Keratinocyte (primary cell): ENCODE measurements around the gene GSG1. TPM values are rescaled to one million over a fixed set of nuclear protein-coding genes. Genes with fewer than 3 reads are reported as not detected.
A peak's percentile ranks its signal among the peaks of the same experiment; 100 is the strongest.

Experiments used
- DNase-seq: peaks from one replicate; pipeline ENCODE4 v3.0.0-alpha.2; 2011; ENCODE audit warnings: low read depth, missing footprints, low spot score
- FAIRE-seq: peaks from 2 replicates; lab custom pipeline; 2011; peaks lifted over from hg19 to GRCh38; lab: Jason Lieb, UNC
- H2AFZ ChIP-seq: 2 replicates; pipeline ENCODE4 v1.6.0; 2012; ENCODE audit warnings: low read length, control low read depth, inconsistent platforms; ENCODE audit not compliant: control insufficient read depth
- H3K27ac ChIP-seq: 2 replicates; pipeline ENCODE4 v1.5.1; 2011; ENCODE audit warnings: low read length; ENCODE audit not compliant: control insufficient read depth, insufficient read depth
- H3K27me3 ChIP-seq: 3 replicates; pipeline ENCODE4 v1.6.0; 2011; ENCODE audit warnings: low read length; ENCODE audit not compliant: control insufficient read depth, insufficient read depth; ENCODE audit errors: extremely low read depth
- H3K36me3 ChIP-seq, 2 experiments: 2 replicates in 1 of 2; 3 replicates in 1 of 2; pipeline ENCODE4 v1.5.1; 2011; ENCODE audit warnings: low read length in 2 of 2, mild to moderate bottlenecking in 1 of 2; ENCODE audit not compliant: control insufficient read depth in 2 of 2, insufficient read depth in 2 of 2; ENCODE audit errors: extremely low read depth in 1 of 2
- H3K4me1 ChIP-seq: 3 replicates; pipeline ENCODE4 v1.5.1; 2011; ENCODE audit warnings: low read length; ENCODE audit not compliant: control insufficient read depth, insufficient read depth; ENCODE audit errors: extremely low read depth
- H3K4me2 ChIP-seq: 3 replicates; pipeline ENCODE4 v1.6.0; 2011; ENCODE audit warnings: low read depth, low read length; ENCODE audit not compliant: control insufficient read depth, insufficient read depth; ENCODE audit errors: extremely low read depth
- H3K4me3 ChIP-seq, 3 experiments: fragments of 200-600 bp in 1 of 3; sonication (generic) in 1 of 3; 2 replicates in 2 of 3; 3 replicates in 1 of 3; pipeline ENCODE4 v1.5.1; 2011 to 2016; ENCODE audit warnings: low read length in 3 of 3, mild to moderate bottlenecking in 3 of 3, control low read depth in 2 of 3, inconsistent platforms in 1 of 3, low read depth in 1 of 3, mixed read lengths in 1 of 3, mixed run types in 1 of 3, moderate library complexity in 1 of 3; ENCODE audit not compliant: control insufficient read depth in 2 of 3, insufficient read depth in 2 of 3; ENCODE audit errors: extremely low read depth in 1 of 3
- H3K79me2 ChIP-seq: 2 replicates; pipeline ENCODE4 v1.6.0; 2012; ENCODE audit warnings: low read length; ENCODE audit not compliant: control insufficient read depth, insufficient read depth
- H3K9ac ChIP-seq: 3 replicates; pipeline ENCODE4 v1.6.0; 2011; ENCODE audit warnings: low read length; ENCODE audit not compliant: control insufficient read depth, insufficient read depth; ENCODE audit errors: extremely low read depth
- H3K9me1 ChIP-seq: 3 replicates; pipeline ENCODE4 v1.6.0; 2011; ENCODE audit warnings: low read length; ENCODE audit not compliant: control insufficient read depth, insufficient read depth; ENCODE audit errors: extremely low read depth
- H3K9me3 ChIP-seq: 2 replicates; pipeline ENCODE4 v1.5.1; 2012; ENCODE audit warnings: low read depth, low read length; ENCODE audit not compliant: control insufficient read depth
- H4K20me1 ChIP-seq: 3 replicates; pipeline ENCODE4 v1.6.0; 2011; ENCODE audit warnings: low read length; ENCODE audit not compliant: control insufficient read depth, insufficient read depth; ENCODE audit errors: extremely low read depth
- CTCF ChIP-seq, 3 experiments: IDR thresholded peaks in 1 of 3; conservative IDR thresholded peaks in 1 of 3; optimal IDR thresholded peaks in 1 of 3; 2 replicates in 2 of 3; 3 replicates in 1 of 3; pipeline versions ENCODE3 to v1.5.1; 2011; ENCODE audit warnings: low read length in 3 of 3, mild to moderate bottlenecking in 3 of 3, moderate library complexity in 2 of 3, control low read depth in 1 of 3, inconsistent platforms in 1 of 3; ENCODE audit not compliant: insufficient read depth in 2 of 3; ENCODE audit errors: extremely low read depth in 1 of 3
- EZH2 ChIP-seq: IDR thresholded peaks from one replicate; pipeline ENCODE4 v1.6.1; 2012; ENCODE audit warnings: inconsistent platforms, mild to moderate bottlenecking, low read length, moderate library complexity
- dilution Hi-C: fragments of 300-500 bp; cut with MboI; formaldehyde crosslinking; loops from one replicate; pipeline ENCODE4 v1.7.0; 2020; ENCODE audit warnings: low sequenced_read_pairs; ENCODE audit not compliant: extremely low pct_ligation_motif_present
- polyA plus RNA-seq, 5 experiments: library from polyadenylated mRNA; depleted of rRNA in 3 of 5; stranded (reverse) in 3 of 5; stranded (forward) in 1 of 5; unstranded in 1 of 5; fragments of >200 nt; gene quantifications; 1 replicate in 1 of 5; 2 replicates in 3 of 5; 3 replicates in 1 of 5; pipeline versions ENCODE4 v1.2.1 to v1.2.3, GENCODE V29; 2011 to 2012; ENCODE audit warnings: missing spikeins in 2 of 5, low read depth in 1 of 5, low replicate concordance in 1 of 5

Gene GSG1
- polyA plus RNA-seq, 1 donor (not counting 4 experiments of a cell fraction or from before 2014, with no cell fraction given), result 0.05 TPM

DNA sequence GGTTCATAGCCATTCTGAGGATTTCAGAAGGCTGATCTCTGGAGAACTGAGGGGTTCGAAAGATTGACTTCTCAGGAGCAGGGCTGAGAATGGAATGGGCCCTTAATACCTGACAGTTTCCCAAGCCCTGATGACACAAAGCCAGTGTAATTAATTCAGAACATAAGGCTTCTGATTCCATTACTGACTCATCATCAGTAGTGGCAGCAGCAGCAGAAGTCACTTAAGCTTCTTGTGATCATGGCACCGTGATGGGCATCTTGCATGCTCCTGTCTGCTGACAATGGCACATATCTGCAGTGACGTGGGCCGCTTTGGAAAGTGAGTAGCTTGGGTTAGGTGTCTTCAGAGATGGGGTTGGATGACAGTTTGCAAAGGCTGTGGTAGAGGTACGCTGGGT lies 38.2 kb upstream of the GSG1 start:
- H3K27me3 ChIP-seq, result no peaks in the 10 kb centered on the region
- TF ChIP-seq CTCF (optimal IDR thresholded peaks at IDR 0.05 in 1 of 3, IDR thresholded peaks at IDR 0.05 in 1 of 3, conservative IDR thresholded peaks at IDR 0.05 in 1 of 3; ENCODE audit: extremely low read depth in 1 of 3, insufficient read depth in 2 of 3, low read length in 3 of 3) (no peak), EZH2 (no peak)
- no peaks in the 10 kb centered on the region for H4K20me1 ChIP-seq
- no peak overlapping the region for H3K9ac ChIP-seq
- H3K36me3 ChIP-seq, result no peaks in the 10 kb centered on the region
- FAIRE-seq (no peak), DNase-seq (no peak)
- no peaks in the 10 kb centered on the region for H3K9me3 ChIP-seq
- H3K4me2 ChIP-seq, result no peak overlapping the region
- no peak overlapping the region for H3K27ac ChIP-seq
- no peaks in the 10 kb centered on the region for H3K9me1 ChIP-seq
- dilution Hi-C loops, result no loop called here
- peaks cover 7% of the 10 kb centered on the region for H3K4me1 ChIP-seq
- H2AFZ ChIP-seq, result no peak overlapping the region
- H3K79me2 ChIP-seq, result no peaks in the 10 kb centered on the region
- H3K4me3 ChIP-seq, result no peak overlapping the region

- H3K36me3 ChIP-seq, result no peaks in the 10 kb centered on the region
- peak; percentile 84 for DNase-seq
- dilution Hi-C loops, result no loop called here
- H3K4me2 ChIP-seq, result peak overlapping the region; percentile 74
- no peaks in the 10 kb centered on the region for H3K9me3 ChIP-seq
- H3K9me1 ChIP-seq, result no peaks in the 10 kb centered on the region
- H3K27ac ChIP-seq, result peak overlapping the region; percentile 57
- H3K9ac ChIP-seq, result peak overlapping the region; percentile 52
- peak overlapping the region in 2 of 3 experiments; percentile 36 to 52 for H3K4me3 ChIP-seq
- H4K20me1 ChIP-seq, result no peaks in the 10 kb centered on the region
- FAIRE-seq, result peak; percentile 98
- TF ChIP-seq CTCF (optimal IDR thresholded peaks at IDR 0.05 in 1 of 3, IDR thresholded peaks at IDR 0.05 in 1 of 3, conservative IDR thresholded peaks at IDR 0.05 in 1 of 3; ENCODE audit: extremely low read depth in 1 of 3, insufficient read depth in 2 of 3, low read length in 3 of 3) (peak; percentile 10 to 54 (median 43)), EZH2 (no peak)
- H3K79me2 ChIP-seq, result no peaks in the 10 kb centered on the region
- peak overlapping the region; percentile 8 for H2AFZ ChIP-seq
- H3K27me3 ChIP-seq, result no peaks in the 10 kb centered on the region
- H3K4me1 ChIP-seq, result peaks cover 30% of the 10 kb centered on the region
Measured at GRCh38 chr12:13135371-13136178, 32.1 kb upstream of the GSG1 start.
